EL (cell line): ENCODE measurements around the gene SCN8A.
"Not testable (repeated sequence)": the region's sequence is repeated elsewhere in the genome, so short reads cannot be mapped to it uniquely, and the experiment has no call there.

Experiments used
- DNase-seq: peaks from one replicate; pipeline ENCODE4 v3.0.0-alpha.2; 2016

SCN8A gene

DNA sequence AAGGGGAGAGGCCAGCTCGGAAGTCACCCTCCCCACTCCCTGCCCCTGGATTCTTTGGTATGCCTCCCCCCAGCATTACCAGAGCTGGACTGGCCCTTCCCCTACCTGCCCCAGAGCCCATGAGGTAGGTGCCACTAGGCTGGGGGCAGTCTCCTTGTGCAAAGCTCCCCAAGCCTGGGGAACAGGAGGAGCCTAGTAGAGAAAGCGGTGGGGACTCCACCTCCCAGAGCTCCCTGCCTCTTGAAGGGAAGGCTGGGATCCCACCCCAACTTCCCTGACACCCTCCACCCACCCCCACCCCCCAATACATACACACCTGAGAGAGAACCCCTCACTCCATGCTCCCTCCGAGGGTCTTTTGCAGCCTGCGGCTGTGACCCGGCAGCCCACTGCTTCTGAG lies 227.1 kb downstream of the SCN8A start:
- no peak for DNase-seq

GRCh38 chr12:51818566-51819300 lies 227.7 kb downstream of the SCN8A start:
- DNase-seq: peak; percentile 84

GRCh38 chr12:51819736-51820525 lies 228.9 kb downstream of the SCN8A start:
- no peak for DNase-seq

GRCh38 chr12:51820526-51821439 lies 229.8 kb downstream of the SCN8A start:
- DNase-seq: no peak

DNA sequence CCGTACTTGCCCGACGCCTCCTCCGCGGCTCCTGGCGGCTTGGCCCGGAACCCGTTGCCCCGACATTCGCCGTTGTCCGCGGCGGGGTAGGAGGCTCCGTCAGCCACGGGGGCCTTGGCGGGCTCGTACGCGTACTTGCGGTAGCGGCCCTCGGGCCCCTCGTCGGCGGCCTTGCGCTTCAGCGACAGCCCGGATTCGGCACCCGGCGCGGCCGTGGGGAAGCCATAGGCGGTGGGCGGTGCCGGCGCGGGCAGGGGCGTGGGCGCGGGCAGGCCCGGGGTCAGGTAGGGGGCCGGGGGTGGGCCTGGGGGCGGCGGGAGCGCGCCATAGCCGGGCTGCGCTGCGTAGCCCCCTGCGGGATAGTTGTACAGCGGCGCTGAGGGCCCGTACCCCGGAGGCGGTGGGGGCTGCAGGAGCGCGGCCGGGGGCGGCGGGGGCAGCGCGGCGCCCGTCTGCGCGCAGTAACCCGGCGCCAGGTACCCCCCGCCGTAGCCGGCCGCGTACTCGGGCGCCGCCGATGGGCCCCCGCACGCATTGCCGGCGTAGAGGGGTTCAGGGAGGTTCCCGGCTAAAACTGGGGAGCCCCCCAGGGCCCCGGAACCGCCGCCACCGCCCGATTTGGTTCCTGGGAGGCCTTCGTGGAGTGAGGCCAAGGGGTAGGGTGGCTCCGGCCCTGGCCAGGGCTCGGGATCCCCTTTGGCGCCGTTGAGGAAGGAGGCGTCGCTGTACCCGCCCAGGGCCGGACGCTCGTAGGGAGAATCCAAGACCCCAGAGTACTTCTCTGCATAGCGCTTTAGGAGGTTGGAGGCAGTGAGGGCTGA lies 230.6 kb downstream of the SCN8A start:
- DNase-seq: no peak

- DNase-seq: no peak
Measured at GRCh38 chr12:51822261-51822616, 231.2 kb downstream of the SCN8A start.

DNA sequence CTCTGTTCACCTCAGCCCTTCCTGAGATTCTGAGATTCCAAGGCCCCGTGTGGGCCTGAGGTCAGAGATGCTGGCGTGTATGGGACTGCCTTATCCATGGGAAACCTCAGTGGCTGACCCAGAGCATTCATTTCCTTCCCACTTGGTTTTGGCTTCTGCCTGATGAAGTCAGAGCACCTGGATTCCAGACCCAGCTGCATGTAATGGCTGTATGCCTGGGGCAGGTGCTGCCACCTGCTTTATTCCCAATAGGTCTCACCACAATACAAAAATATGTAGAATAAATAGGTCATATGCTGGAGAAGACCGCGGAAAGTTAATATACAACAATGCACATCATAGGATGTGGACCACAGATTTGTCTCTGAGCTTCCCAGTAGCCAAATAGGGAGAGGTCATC lies 231.9 kb downstream of the SCN8A start:
- DNase-seq: no peak

DNA sequence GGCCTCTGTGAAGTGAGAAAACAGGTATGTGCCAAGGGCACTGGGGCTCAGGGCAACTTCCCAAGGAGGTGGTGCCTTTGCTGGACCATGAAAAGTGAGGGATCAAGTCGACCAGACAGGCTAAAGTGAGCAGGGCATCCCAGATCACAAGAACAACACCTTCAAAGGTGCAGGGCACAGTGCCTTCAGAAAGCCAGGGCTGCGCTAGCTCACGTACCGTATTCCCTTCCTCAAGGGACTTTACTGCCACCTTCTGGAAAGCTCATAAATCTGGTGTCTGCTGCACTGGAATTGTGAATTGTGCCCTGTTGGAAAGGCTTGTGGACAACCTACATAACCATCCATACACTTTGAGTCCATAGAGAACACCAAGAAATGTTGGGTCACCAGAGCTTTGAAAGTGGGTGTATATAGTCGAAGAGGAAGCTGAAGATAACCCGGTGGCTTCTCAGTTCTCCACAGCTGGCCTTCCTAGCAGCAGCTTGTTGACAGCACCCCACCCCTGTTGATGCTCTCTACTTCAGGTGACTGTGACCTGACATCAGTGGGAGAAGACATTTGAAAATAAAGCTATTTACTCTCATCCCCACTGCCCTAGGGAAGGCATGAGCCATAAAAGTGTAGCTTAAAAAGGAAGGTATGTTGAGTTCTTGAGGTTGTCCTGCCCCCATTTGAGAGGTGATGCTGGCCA lies 233.0 kb downstream of the SCN8A start:
- DNase-seq: peak; percentile 72

DNA sequence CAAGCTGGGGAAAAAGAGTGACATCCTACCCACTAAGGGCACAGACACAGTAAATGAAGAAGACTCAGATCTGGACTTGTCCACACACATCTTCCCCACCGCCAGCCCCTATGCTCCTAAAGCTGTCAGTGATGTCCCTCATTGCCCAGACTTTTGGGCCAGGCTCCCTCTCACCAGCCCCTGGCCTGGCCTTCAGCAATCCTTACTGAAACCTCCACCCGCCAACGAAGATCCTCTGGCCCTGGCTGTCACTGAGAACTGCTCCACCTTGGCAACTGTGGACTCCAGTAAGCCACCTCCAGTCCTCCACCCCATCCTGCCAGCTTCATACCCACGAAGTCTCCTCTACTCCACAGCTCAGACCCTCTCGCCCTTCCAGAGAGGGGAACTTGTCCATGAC lies 234.2 kb downstream of the SCN8A start:
- no peak for DNase-seq

DNA sequence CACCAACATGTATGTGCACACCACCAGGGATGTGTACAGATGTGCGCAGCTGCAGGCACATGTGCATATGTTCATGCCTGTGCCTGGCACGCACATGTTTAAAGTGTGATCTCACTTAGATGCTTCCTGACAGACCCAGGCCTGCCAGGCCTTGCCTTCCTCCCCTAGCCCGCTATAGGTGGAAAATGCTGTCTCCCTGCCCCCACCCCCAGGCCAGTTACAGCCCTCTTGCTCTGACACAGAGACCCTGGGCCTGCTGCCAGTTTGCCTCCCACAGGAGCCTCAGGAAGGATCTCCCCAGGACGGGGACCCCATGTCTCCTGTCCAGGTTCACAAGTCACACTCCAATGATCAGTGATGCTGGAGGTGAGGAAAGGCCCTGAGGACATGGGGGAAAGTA lies 235.8 kb downstream of the SCN8A start:
- no peak for DNase-seq

DNA sequence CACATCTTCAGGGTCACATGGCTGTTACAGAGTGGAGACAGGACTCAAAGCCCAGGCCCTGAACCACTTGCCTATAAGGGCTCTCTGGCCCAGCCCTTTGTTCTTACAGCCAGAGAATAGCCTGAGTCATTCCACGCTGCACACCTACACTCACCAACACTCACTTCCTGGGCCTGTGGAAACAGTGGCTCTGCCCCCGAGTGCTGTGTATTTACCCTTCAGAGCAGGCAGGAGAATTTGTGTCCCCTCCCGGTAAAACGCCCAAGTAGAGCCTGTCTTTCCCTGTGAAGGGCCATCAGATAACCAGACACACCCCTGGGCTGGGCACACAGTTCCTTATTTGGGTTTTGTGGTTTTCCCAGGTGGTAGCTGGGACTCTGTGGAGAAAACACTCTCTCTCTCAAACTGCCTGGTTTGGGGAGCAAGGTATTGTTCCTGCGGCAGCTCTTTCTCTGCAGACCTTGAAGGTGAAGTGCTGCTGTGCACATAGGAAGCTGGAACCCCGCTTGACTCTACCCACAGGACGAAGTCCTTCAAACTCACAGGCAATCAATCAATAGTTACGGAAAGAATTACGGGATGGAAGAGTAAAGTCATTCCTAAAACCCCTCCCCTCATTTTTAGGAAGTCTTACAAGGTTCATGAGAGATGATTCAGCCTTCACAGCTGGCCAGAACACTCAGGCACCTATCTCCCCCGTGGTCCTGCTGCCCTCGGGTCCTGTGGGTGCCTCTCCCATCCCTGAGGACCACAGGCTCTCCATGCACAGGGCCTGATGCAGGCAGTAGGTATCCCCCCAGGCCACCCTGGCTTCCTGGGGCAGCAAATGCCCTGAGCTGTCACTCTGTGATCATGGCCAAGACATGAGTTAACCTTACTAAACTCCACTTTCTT lies 237.1 kb downstream of the SCN8A start:
- DNase-seq: no peak

DNA sequence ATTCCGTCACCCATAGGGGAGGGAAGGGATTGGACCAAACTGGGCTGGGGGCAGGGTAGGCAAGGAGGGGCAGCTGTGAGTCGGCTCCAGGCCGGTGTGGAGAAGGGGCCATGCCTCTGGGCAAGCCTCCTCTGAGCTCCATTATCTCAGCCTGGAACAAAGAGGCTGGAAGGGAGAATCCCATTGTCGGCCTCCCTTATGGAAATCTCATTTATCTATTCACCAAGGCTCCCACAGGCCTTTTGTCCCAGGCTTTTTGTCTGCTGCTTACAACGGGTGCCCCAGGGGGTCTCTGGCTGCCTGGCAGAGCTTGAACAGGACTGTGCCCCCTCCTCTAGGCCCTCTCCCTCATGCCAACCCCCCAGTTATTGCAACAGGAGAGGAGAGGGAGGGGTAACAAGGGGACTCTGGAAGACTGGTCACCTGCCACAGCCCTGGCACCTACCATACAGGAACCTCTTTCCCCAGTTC lies 238.0 kb downstream of the SCN8A start:
- no peak for DNase-seq

GRCh38 chr12:51829641-51830040 lies 238.6 kb downstream of the SCN8A start:
- DNase-seq: no peak

- not testable (repeated sequence) for DNase-seq
Measured at GRCh38 chr12:51831817-51832216, 240.8 kb downstream of the SCN8A start.

DNA sequence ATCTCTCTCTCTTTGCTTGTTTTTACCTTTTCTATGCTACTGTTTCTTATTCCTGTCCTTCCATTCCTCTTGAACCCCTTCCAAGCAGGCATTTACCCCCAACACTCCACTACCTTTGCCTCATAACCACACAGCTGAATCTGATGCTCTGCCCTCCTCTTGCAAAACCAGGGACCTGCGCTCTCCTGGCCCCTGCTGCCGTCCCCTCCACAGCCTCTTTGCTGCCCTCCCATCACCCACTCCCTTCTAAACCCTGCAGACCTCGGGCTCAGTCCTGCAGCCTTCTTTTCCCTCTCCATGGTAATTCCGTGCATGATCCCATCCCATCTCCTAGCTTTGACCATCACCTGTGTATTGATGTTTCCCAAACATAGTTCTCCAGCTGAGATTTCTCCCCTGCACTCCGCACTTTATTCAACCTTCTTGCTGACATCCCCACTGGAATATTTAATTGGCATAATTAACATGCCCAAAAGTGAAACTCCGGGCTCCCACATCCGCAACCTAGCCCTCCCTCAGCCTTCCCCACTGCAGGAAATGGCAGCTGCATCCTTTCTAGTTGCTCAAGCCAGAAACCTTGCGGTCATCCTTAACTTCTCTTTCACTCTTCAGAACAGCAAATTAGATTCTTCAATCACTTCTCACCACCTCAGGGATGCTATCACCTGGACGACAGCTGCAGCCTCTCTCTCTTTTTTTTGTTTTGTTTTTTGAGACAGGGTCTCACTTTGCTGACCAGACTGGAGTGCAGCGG lies 241.5 kb downstream of the SCN8A start:
- DNase-seq: no peak

DNA sequence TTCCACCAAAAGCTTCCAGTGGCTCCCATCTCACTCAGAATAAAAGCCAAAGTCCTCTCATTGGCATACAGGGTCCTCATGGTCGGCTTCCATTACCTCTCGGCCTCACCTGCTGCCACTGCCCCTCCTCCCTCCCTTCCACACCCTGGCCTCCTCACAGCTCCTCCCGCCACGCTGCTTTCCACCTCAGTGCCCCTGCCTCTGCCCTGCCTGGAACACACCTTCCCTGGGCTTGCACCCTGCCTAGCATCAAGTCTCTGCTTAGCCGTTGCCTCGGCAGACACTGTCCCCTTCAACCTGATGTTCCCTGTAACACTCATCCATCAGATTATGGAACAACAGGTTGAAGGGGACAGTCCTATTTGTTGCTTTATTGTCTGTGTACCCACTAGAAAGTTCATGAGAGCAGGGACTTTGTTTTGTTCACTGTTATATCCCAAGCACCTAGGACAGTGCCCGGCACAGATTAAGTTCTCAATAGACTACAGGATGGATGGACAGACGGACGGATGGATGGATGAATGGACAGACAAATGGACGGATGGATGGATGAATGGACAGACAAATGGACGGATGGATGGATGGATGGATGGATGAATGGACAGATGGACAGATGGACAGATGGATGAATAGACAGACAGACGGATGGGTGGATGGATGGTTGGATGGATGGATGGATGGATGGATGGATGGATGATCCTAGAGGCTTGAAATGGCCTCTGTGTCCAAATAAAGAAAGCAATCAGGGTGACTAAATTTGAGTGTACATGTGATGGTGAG lies 242.6 kb downstream of the SCN8A start:
- no peak for DNase-seq

DNA sequence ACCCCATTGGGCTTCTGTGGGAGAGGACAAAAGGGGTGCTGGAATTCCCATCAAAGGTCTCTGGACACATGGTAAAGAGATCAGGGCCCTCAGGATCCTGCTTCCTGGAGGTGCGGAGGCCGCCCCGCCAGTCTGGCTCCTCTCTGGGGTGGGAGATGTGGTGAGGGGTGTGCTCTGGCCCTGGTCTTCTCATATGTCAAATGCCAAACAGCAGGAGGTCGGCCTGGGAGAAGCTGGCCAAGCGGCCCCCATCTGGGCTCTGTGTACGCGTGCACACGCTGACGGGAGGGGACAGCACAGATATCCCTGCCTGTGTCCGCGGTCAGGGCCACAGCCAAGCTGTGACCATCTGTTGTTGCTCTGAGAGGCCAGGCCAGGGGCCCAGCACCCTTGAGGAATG lies 243.4 kb downstream of the SCN8A start:
- DNase-seq: no peak

- no peak for DNase-seq
Measured at GRCh38 chr12:51836041-51836826, 245.2 kb downstream of the SCN8A start.
